ENCODE results near the gene EPHA1.
A peak's percentile ranks its signal among the peaks of the same experiment; 100 is the strongest.

The EPHA1 gene

GRCh38 chr7:143368387-143368786 lies 40.3 kb downstream of the EPHA1 start:
- Histone ChIP-seq H3K36me3 (ENCODE audit: control insufficient read depth, insufficient read depth, low read length) (no peaks in the 10 kb centered on the region), H3K9me3 (ENCODE audit: control insufficient read depth, low read length) (no peaks in the 10 kb centered on the region), H3K27ac (ENCODE audit: low read depth, low read length, severe bottlenecking) (no peak overlapping the region), H3K4me3 (ENCODE audit: extremely low read depth, insufficient read depth, low read length, poor library complexity, severe bottlenecking) (no peak overlapping the region), H3K4me1 (ENCODE audit: control insufficient read depth, insufficient read depth, low read length, poor library complexity, severe bottlenecking) (peaks cover 10% of the 10 kb centered on the region)
- 100% methylated on average over 1 of the region's 1 CpG; no CpG with 5 or more reads in 1 of the 2 experiments for WGBS, 2 experiments (ENCODE audit: insufficient coverage in 2 of 2)

DNA sequence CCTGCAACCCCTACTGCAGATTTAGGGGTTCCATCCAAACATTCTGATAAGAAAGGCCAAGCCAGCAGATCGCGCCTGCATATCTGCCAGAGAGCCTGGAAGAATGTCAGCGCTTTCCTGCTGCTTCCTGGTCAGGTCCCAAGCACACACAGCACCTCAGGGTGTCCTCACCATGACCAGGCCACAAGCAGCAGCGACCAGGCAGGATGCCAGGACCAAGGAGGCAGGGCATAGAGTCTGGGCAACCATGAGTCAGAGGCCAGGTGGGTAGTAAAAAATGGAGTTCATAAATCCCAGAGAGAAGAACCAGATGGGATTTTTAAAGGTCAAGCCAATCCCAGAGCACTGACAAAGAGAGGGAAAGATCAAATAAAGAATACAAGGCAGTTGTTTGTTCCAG lies 40.7 kb downstream of the EPHA1 start:
- H3K36me3 ChIP-seq (ENCODE audit: control insufficient read depth, insufficient read depth, low read length) = no peaks in the 10 kb centered on the region
- peaks cover 10% of the 10 kb centered on the region for H3K4me1 ChIP-seq (ENCODE audit: control insufficient read depth, insufficient read depth, low read length, poor library complexity, severe bottlenecking)
- 80 to 95% methylated on average over 3 to 4 of the region's 4 CpGs for WGBS, 2 experiments (ENCODE audit: insufficient coverage in 2 of 2)
- H3K27ac ChIP-seq (ENCODE audit: low read depth, low read length, severe bottlenecking) = no peak overlapping the region
- H3K9me3 ChIP-seq (ENCODE audit: control insufficient read depth, low read length) = no peaks in the 10 kb centered on the region
- no peak overlapping the region for H3K4me3 ChIP-seq (ENCODE audit: extremely low read depth, insufficient read depth, low read length, poor library complexity, severe bottlenecking)

- H3K4me1 ChIP-seq (ENCODE audit: control insufficient read depth, insufficient read depth, low read length, poor library complexity, severe bottlenecking) = peaks cover 4% of the 10 kb centered on the region
- H3K4me3 ChIP-seq (ENCODE audit: extremely low read depth, insufficient read depth, low read length, poor library complexity, severe bottlenecking) = peak overlapping the region; percentile 62
- H3K27ac ChIP-seq (ENCODE audit: low read depth, low read length, severe bottlenecking) = no peak overlapping the region
- no peaks in the 10 kb centered on the region for H3K36me3 ChIP-seq (ENCODE audit: control insufficient read depth, insufficient read depth, low read length)
- no peaks in the 10 kb centered on the region for H3K9me3 ChIP-seq (ENCODE audit: control insufficient read depth, low read length)
- WGBS, 2 experiments (ENCODE audit: insufficient coverage in 2 of 2) = 59 to 61% methylated on average over 15 to 17 of the region's 19 CpGs
Observed at GRCh38 chr7:143363016-143363937, 45.4 kb downstream of the EPHA1 start.

GRCh38 chr7:143362131-143363015 lies 46.3 kb downstream of the EPHA1 start, which contains the start of gene FAM131B:
TSS of gene FAM131B (minus strand) at chr7:143362713. CDS start at chr7:143362603, 110 bp downstream.
- Histone ChIP-seq H3K9me3 (ENCODE audit: control insufficient read depth, low read length) (no peaks in the 10 kb centered on the region), H3K4me3 (ENCODE audit: extremely low read depth, insufficient read depth, low read length, poor library complexity, severe bottlenecking) (peak within 1 kb of the TSS; percentile 62), H3K36me3 (ENCODE audit: control insufficient read depth, insufficient read depth, low read length) (no peaks in the 10 kb centered on the region), H3K27ac (ENCODE audit: low read depth, low read length, severe bottlenecking) (no peak within 1 kb of the TSS), H3K4me1 (ENCODE audit: control insufficient read depth, insufficient read depth, low read length, poor library complexity, severe bottlenecking) (peaks cover 4% of the 10 kb centered on the region)
- 1% methylated on average over 35 to 71 of the region's 112 CpGs for WGBS, 2 experiments (ENCODE audit: insufficient coverage in 2 of 2)

- Histone ChIP-seq H3K9me3 (ENCODE audit: control insufficient read depth, low read length) (no peaks in the 10 kb centered on the region), H3K4me1 (ENCODE audit: control insufficient read depth, insufficient read depth, low read length, poor library complexity, severe bottlenecking) (peaks cover 4% of the 10 kb centered on the region), H3K36me3 (ENCODE audit: control insufficient read depth, insufficient read depth, low read length) (peaks cover 3% of the 10 kb centered on the region), H3K27ac (ENCODE audit: low read depth, low read length, severe bottlenecking) (no peak overlapping the region), H3K4me3 (ENCODE audit: extremely low read depth, insufficient read depth, low read length, poor library complexity, severe bottlenecking) (peak overlapping the region; percentile 62)
- WGBS, 2 experiments (ENCODE audit: insufficient coverage in 2 of 2) = 1 to 5% methylated on average over 12 to 13 of the region's 46 CpGs
Observed at GRCh38 chr7:143361552-143362130, 47.0 kb downstream of the EPHA1 start.

DNA sequence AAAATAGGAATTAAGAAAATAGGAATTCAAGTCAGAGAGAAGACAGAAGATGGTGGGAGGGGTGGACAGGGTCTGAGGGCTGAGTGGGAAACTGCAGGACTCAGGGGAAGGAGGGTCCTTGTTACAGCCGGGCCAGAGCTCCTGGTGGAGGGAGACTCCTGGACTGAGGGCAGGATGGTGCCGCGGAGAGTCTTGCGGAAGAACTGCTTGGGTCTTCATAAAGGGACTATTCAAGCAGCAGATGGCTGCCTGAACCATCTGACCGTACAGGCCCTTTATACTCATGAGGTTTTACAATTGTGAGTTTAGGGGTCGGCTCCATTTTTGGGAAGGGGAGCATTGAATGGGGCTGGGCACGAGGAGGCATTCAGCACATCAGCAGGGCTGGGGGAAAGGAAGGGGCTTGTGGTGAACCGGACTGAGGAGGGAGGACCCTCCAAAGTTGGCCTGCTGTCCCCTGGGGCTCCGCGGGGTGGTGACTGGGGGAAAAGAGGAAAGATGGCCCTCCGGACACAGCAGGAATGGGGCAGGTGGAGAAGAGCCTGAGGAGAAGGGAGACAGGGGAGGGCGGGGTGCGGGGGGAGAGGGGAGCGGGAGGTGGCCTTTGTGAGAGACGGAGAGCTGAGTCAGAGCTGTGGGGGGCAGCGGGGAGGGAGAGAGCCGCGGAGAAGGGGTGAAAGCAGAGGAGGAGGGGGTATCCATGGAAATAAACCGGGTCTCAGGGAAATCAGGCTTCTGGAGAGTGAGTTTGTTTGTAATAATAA lies 47.7 kb downstream of the EPHA1 start:
- H3K27ac ChIP-seq (ENCODE audit: low read depth, low read length, severe bottlenecking) = no peak overlapping the region
- WGBS, 2 experiments (ENCODE audit: insufficient coverage in 2 of 2) = 28 to 33% methylated on average over 11 to 18 of the region's 19 CpGs
- no peaks in the 10 kb centered on the region for H3K9me3 ChIP-seq (ENCODE audit: control insufficient read depth, low read length)
- peaks cover 4% of the 10 kb centered on the region for H3K4me1 ChIP-seq (ENCODE audit: control insufficient read depth, insufficient read depth, low read length, poor library complexity, severe bottlenecking)
- H3K4me3 ChIP-seq (ENCODE audit: extremely low read depth, insufficient read depth, low read length, poor library complexity, severe bottlenecking) = peak overlapping the region; percentile 62
- H3K36me3 ChIP-seq (ENCODE audit: control insufficient read depth, insufficient read depth, low read length) = peaks cover 3% of the 10 kb centered on the region

GRCh38 chr7:143359771-143360353 lies 48.8 kb downstream of the EPHA1 start:
- Histone ChIP-seq H3K27ac (ENCODE audit: low read depth, low read length, severe bottlenecking) (no peak overlapping the region), H3K9me3 (ENCODE audit: control insufficient read depth, low read length) (no peaks in the 10 kb centered on the region), H3K4me1 (ENCODE audit: control insufficient read depth, insufficient read depth, low read length, poor library complexity, severe bottlenecking) (peaks cover 4% of the 10 kb centered on the region), H3K4me3 (ENCODE audit: extremely low read depth, insufficient read depth, low read length, poor library complexity, severe bottlenecking) (no peak overlapping the region), H3K36me3 (ENCODE audit: control insufficient read depth, insufficient read depth, low read length) (peaks cover 3% of the 10 kb centered on the region)
- 84 to 92% methylated on average over 5 to 6 of the region's 11 CpGs for WGBS, 2 experiments (ENCODE audit: insufficient coverage in 2 of 2)

GRCh38 chr7:143358626-143359025 lies 50.0 kb downstream of the EPHA1 start:
- no peak overlapping the region for H3K27ac ChIP-seq (ENCODE audit: low read depth, low read length, severe bottlenecking)
- peaks cover 3% of the 10 kb centered on the region for H3K36me3 ChIP-seq (ENCODE audit: control insufficient read depth, insufficient read depth, low read length)
- no peak overlapping the region for H3K4me3 ChIP-seq (ENCODE audit: extremely low read depth, insufficient read depth, low read length, poor library complexity, severe bottlenecking)
- 90 to 92% methylated on average over 10 to 11 of the region's 12 CpGs for WGBS, 2 experiments (ENCODE audit: insufficient coverage in 2 of 2)
- H3K9me3 ChIP-seq (ENCODE audit: control insufficient read depth, low read length) = no peaks in the 10 kb centered on the region
- H3K4me1 ChIP-seq (ENCODE audit: control insufficient read depth, insufficient read depth, low read length, poor library complexity, severe bottlenecking) = peaks cover 4% of the 10 kb centered on the region

DNA sequence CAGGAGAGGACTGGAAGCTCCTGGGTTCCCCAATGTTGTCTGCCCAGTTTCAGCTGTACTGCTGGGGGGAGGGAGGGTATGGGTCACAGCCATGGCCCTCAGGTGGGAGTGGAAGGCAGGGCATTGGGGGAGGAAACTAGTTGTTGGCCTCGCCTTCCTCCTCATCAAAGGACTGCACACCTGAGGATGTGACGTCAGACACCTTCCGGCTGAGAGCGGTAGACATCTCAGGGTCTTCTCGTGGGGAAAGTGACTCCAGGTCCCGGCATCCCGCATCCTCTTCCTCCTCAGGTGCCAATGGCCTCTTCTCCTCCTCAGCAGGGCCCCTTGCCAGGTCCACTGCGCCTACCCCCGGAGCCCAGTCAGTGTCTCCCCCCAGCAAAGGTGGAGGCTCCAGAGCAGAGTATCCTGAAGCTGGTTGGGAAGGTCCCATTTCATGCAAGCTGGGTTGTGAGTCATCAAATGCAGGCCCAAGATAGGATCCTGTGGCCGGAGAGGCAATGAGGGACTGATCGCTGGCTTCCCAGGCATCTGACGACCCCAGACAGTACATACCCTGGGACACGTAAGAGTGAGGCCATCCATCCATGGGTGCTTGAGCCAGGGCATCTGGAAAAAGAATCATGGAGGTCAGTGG lies 52.1 kb downstream of the EPHA1 start:
- peaks cover 1% of the 10 kb centered on the region for H3K4me1 ChIP-seq (ENCODE audit: control insufficient read depth, insufficient read depth, low read length, poor library complexity, severe bottlenecking)
- 97 to 98% methylated on average over 11 to 13 of the region's 13 CpGs for WGBS, 2 experiments (ENCODE audit: insufficient coverage in 2 of 2)
- peaks cover 3% of the 10 kb centered on the region for H3K36me3 ChIP-seq (ENCODE audit: control insufficient read depth, insufficient read depth, low read length)
- H3K9me3 ChIP-seq (ENCODE audit: control insufficient read depth, low read length) = no peaks in the 10 kb centered on the region
- H3K4me3 ChIP-seq (ENCODE audit: extremely low read depth, insufficient read depth, low read length, poor library complexity, severe bottlenecking) = no peak overlapping the region
- H3K27ac ChIP-seq (ENCODE audit: low read depth, low read length, severe bottlenecking) = no peak overlapping the region
